CD4-positive, alpha-beta memory T cell (primary cell): ENCODE data around the gene AKAP13. TPM values are rescaled to one million over a fixed set of nuclear protein-coding genes. Genes with fewer than 3 reads are reported as not detected.

Source experiments
- CTCF ChIA-PET: fragments of 350-600 bp; sonication (Branson Sonifier 250); formaldehyde crosslinking; loops from one replicate; lab custom pipeline; 2021; ENCODE audit warnings: inconsistent platforms; ENCODE audit not compliant: partially characterized antibody; lab: Charles Lee
- POLR2A ChIA-PET: fragments of 350-600 bp; sonication (Branson Sonifier 250); formaldehyde crosslinking; loops from one replicate; lab custom pipeline; 2021; ENCODE audit not compliant: partially characterized antibody; lab: Charles Lee
- DNase-seq, 5 donors: peaks; one replicate each; pipeline versions ENCODE4 v3.0.0 to v3.0.0-alpha.2; 2020 to 2022; ENCODE audit warnings: mixed read lengths in 1 of 5
- H3K27ac ChIP-seq: one replicate; pipeline ENCODE4 v1.7.0; 2013; ENCODE audit warnings: low read depth, low read length
- H3K27me3 ChIP-seq: 2 replicates; pipeline ENCODE4 v1.7.0; 2013; ENCODE audit warnings: mild to moderate bottlenecking, low read length, moderate library complexity; ENCODE audit not compliant: insufficient read depth
- H3K36me3 ChIP-seq: 2 replicates; pipeline ENCODE4 v1.7.0; 2013; ENCODE audit warnings: mild to moderate bottlenecking, low read length, moderate library complexity; ENCODE audit not compliant: insufficient read depth
- H3K4me1 ChIP-seq: 2 replicates; pipeline ENCODE4 v1.7.0; 2013; ENCODE audit warnings: mild to moderate bottlenecking, low read length, moderate library complexity; ENCODE audit not compliant: insufficient read depth
- H3K4me3 ChIP-seq, 2 donors: one replicate each; pipeline ENCODE4 v1.7.0; 2013; ENCODE audit warnings: low read length in 2 of 2, mild to moderate bottlenecking in 1 of 2
- H3K9me3 ChIP-seq, 2 donors: one replicate each; pipeline ENCODE4 v1.7.0; 2013; ENCODE audit warnings: low read length in 2 of 2, control low read depth in 1 of 2; ENCODE audit not compliant: control insufficient read depth in 1 of 2
- H3K27ac Mint-ChIP-seq, 7 donors: one replicate each; pipeline ENCODE4 v1.8.0; 2020 to 2021; ENCODE audit warnings: mixed read lengths in 7 of 7, mild to moderate bottlenecking in 6 of 7, inconsistent platforms in 3 of 7, moderate library complexity in 3 of 7
- H3K27me3 Mint-ChIP-seq, 2 donors: one replicate each; pipeline ENCODE4 v1.8.0; 2020 to 2021; ENCODE audit warnings: mixed read lengths in 2 of 2
- H3K36me3 Mint-ChIP-seq, 2 donors: one replicate each; pipeline ENCODE4 v1.8.0; 2020 to 2021; ENCODE audit warnings: mixed read lengths in 2 of 2, inconsistent platforms in 1 of 2, mild to moderate bottlenecking in 1 of 2
- H3K4me1 Mint-ChIP-seq, 4 donors: one replicate each; pipeline ENCODE4 v1.8.0; 2020 to 2021; ENCODE audit warnings: mixed read lengths in 4 of 4, mild to moderate bottlenecking in 1 of 4
- H3K4me3 Mint-ChIP-seq, 8 donors: one replicate each; pipeline ENCODE4 v1.8.0; 2020 to 2021; ENCODE audit warnings: mixed read lengths in 8 of 8, mild to moderate bottlenecking in 7 of 8, moderate library complexity in 6 of 8, inconsistent platforms in 3 of 8
- H3K9me3 Mint-ChIP-seq, 8 donors: one replicate each; pipeline ENCODE4 v1.8.0; 2020 to 2021; ENCODE audit warnings: mixed read lengths in 8 of 8, mild to moderate bottlenecking in 5 of 8, inconsistent platforms in 3 of 8, moderate library complexity in 1 of 8
- intact Hi-C: fragments of 100-400 bp; cut with micrococcal nuclease; formaldehyde crosslinking; loops from one replicate; pipeline ENCODE4 v1.15.1; 2023
- polyA plus RNA-seq, 2 donors: library from polyadenylated mRNA; unstranded; fragments of 300-500 nt; fragmentation: Illumina TruSeq; gene quantifications; one replicate each; pipeline ENCODE4 v1.2.3, GENCODE V29; 2021
- total RNA-seq, 2 experiments: library from RNA; stranded (reverse); gene quantifications; one replicate each; pipeline ENCODE4 v1.2.3, GENCODE V29; 2021

AKAP13 gene
- total and polyA plus RNA-seq, 4 experiments from 2014 or later: 68.7 to 319 (median 247) TPM

DNA sequence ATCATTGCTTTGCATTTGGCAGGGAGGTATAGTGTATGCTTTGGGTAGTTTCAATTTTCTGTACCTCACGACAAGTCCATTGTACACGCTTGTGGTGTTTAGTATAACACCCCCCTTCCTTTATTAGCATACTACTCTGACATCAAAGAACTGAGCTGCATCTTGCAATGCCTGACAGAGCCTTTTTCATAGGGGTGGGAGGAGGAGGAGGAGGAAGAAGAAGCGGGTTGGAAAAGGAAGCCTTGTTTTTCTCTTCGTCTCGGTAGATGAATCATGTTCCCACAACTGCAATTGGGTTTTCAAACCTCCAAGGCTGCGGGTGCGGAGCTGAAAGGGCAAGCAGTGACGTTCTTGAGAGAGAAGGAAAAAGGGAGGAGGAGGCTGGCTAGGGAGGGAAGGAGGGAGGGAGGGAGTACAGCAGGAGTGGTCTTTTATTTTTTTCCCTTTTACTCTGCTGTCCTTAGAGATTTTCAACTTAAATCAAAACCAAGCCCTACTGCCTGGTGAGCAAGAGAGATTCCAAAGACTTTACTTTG lies 238.6 kb downstream of the AKAP13 start:
- Mint-ChIP-seq H3K36me3 (no peaks in the 10 kb centered on the region), H3K27ac (no peak overlapping the region), H3K27me3 (no peaks in the 10 kb centered on the region), H3K9me3 (no peaks in the 10 kb centered on the region), H3K4me1 (peaks cover 31 to 46% (median 36%) of the 10 kb centered on the region in 4 donors), H3K4me3 (no peak overlapping the region)
- DNase-seq: peak; percentile 45 to 76 (median 61)
- peak overlapping the region; percentile 17 to 36 for H3K4me3 ChIP-seq
- H3K36me3 ChIP-seq: no peaks in the 10 kb centered on the region
- ChIA-PET POLR2A (interaction anchor here (0.6 to 4.4 kb wide), 17 partner anchors 7 to 288 kb away, joined by 3 to 52 read pairs (median 4); partner anchors contain the start of gene AKAP13), CTCF (interaction anchor here (1.0 to 4.1 kb wide), 10 partner anchors 9 to 289 kb away, joined by 3 to 27 read pairs (median 8); no protein-coding TSS in a partner anchor)
- H3K27ac ChIP-seq: peak overlapping the region; percentile 57
- no peaks in the 10 kb centered on the region for H3K27me3 ChIP-seq
- intact Hi-C loops: loop anchor here (1.0 to 5.0 kb wide), 6 partner anchors 36 to 206 kb away; partner anchors contain the start of gene KLHL25
- no peaks in the 10 kb centered on the region for H3K9me3 ChIP-seq
- peaks cover 68% of the 10 kb centered on the region for H3K4me1 ChIP-seq

- peak overlapping the region in 1 of 2 donors; percentile 21 for H3K4me3 ChIP-seq
These were observed 239.7 kb downstream of the AKAP13 start for GRCh38 chr15:85619992-85620689.

DNA sequence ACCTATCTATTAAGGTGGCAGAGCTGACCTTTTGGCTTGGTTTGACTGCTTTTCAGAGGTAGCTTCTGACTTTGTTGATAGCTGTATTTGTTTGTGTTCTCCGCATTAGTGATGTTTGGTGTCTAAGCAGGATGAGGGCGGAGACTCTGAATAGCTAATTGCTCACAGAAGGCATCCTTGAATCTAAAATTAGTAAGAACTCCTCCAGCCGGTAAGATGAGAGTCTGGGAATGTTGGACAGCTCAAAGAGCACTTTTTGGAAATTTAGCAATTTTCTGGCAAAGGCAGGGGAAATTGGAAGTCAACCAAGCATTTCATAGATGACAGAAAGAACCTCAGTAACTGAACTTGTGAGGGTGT lies 240.3 kb downstream of the AKAP13 start:
- Histone ChIP-seq H3K4me1 (peaks cover 84% of the 10 kb centered on the region), H3K4me3 (peak overlapping the region in 1 of 2 donors; percentile 21), H3K27me3 (no peaks in the 10 kb centered on the region), H3K9me3 (no peaks in the 10 kb centered on the region), H3K27ac (peak overlapping the region; percentile 57), H3K36me3 (no peaks in the 10 kb centered on the region)
- intact Hi-C loops: no loop called here
- peak in 4 of 5 donors; percentile 22 to 48 (median 46) for DNase-seq
- no peak overlapping the region for H3K27ac Mint-ChIP-seq
- CTCF ChIA-PET: interaction anchor here (0.9 to 1.7 kb wide), 3 partner anchors 17 to 34 kb away, joined by 3 to 4 read pairs (median 3); no protein-coding TSS in a partner anchor
- no peaks in the 10 kb centered on the region for H3K9me3 Mint-ChIP-seq
- H3K27me3 Mint-ChIP-seq: no peaks in the 10 kb centered on the region
- no peaks in the 10 kb centered on the region for H3K36me3 Mint-ChIP-seq
- H3K4me3 Mint-ChIP-seq: no peak overlapping the region
- POLR2A ChIA-PET: interaction anchor here (0.8 to 6.5 kb wide), 11 partner anchors 9 to 290 kb away, joined by 3 to 60 read pairs (median 4); no protein-coding TSS in a partner anchor
- H3K4me1 Mint-ChIP-seq: peaks cover 39 to 52% (median 47%) of the 10 kb centered on the region in 4 donors

More at GRCh38 chr15:85619992-85620689, 239.7 kb downstream of the AKAP13 start:
- Mint-ChIP-seq H3K9me3 (no peaks in the 10 kb centered on the region), H3K27me3 (no peaks in the 10 kb centered on the region), H3K36me3 (no peaks in the 10 kb centered on the region), H3K4me1 (peaks cover 39 to 52% (median 46%) of the 10 kb centered on the region in 4 donors), H3K27ac (no peak overlapping the region), H3K4me3 (no peak overlapping the region)
- no peak for DNase-seq
- Histone ChIP-seq H3K27ac (peak overlapping the region; percentile 57), H3K27me3 (no peaks in the 10 kb centered on the region), H3K36me3 (no peaks in the 10 kb centered on the region), H3K4me1 (peaks cover 79% of the 10 kb centered on the region), H3K9me3 (no peaks in the 10 kb centered on the region)
- ChIA-PET CTCF (interaction anchor here (1.0 to 4.1 kb wide), 5 partner anchors 8 to 290 kb away, joined by 3 to 27 read pairs (median 9); no protein-coding TSS in a partner anchor), POLR2A (interaction anchor here (0.8 to 6.5 kb wide), 11 partner anchors 10 to 290 kb away, joined by 3 to 60 read pairs (median 4); no protein-coding TSS in a partner anchor)
- intact Hi-C loops: loop anchor here (1.0 to 5.0 kb wide), 6 partner anchors 37 to 207 kb away; partner anchors contain the start of gene KLHL25

GRCh38 chr15:85621094-85621493 lies 240.7 kb downstream of the AKAP13 start:
- H3K4me1 ChIP-seq: peaks cover 89% of the 10 kb centered on the region
- H3K27ac ChIP-seq: peak overlapping the region; percentile 57
- CTCF ChIA-PET: interaction anchor here (0.9 to 1.7 kb wide), 3 partner anchors 18 to 35 kb away, joined by 3 to 4 read pairs (median 3); no protein-coding TSS in a partner anchor
- DNase-seq: no peak
- POLR2A ChIA-PET: interaction anchor here (0.8 to 6.5 kb wide), 12 partner anchors 9 to 291 kb away, joined by 3 to 72 read pairs (median 4); no protein-coding TSS in a partner anchor
- Mint-ChIP-seq H3K4me3 (peak overlapping the region in 2 of 8 donors; percentile 18 to 41), H3K9me3 (no peaks in the 10 kb centered on the region), H3K4me1 (peaks cover 38 to 52% (median 47%) of the 10 kb centered on the region in 4 donors), H3K27ac (no peak overlapping the region), H3K27me3 (no peaks in the 10 kb centered on the region), H3K36me3 (peaks cover 0 to 2% of the 10 kb centered on the region in 2 donors)
- no peaks in the 10 kb centered on the region for H3K36me3 ChIP-seq
- H3K27me3 ChIP-seq: no peaks in the 10 kb centered on the region
- intact Hi-C loops: no loop called here
- no peaks in the 10 kb centered on the region for H3K9me3 ChIP-seq
- no peak overlapping the region for H3K4me3 ChIP-seq

- H3K27ac Mint-ChIP-seq: peak overlapping the region in 6 of 7 donors; percentile 36 to 91 (median 75)
- H3K27me3 Mint-ChIP-seq: no peaks in the 10 kb centered on the region
- peak overlapping the region in 7 of 8 donors; percentile 0 to 63 (median 37) for H3K4me3 Mint-ChIP-seq
- no peaks in the 10 kb centered on the region for H3K9me3 ChIP-seq
- peaks cover 6 to 7% of the 10 kb centered on the region in 2 donors for H3K36me3 Mint-ChIP-seq
- no peak overlapping the region for H3K27ac ChIP-seq
- POLR2A ChIA-PET: interaction anchor here (1.4 to 6.5 kb wide), 4 partner anchors 25 to 82 kb away, joined by 3 to 72 read pairs (median 58); no protein-coding TSS in a partner anchor
- intact Hi-C loops: no loop called here
- H3K4me1 ChIP-seq: peaks cover 97% of the 10 kb centered on the region
- H3K9me3 Mint-ChIP-seq: no peaks in the 10 kb centered on the region
- no peaks in the 10 kb centered on the region for H3K27me3 ChIP-seq
- no peak for DNase-seq
- CTCF ChIA-PET: interaction anchor here (1.5 kb wide), 1 partner anchor 23 kb away, joined by 3 read pairs; no protein-coding TSS in a partner anchor
- H3K4me1 Mint-ChIP-seq: peaks cover 44 to 56% (median 54%) of the 10 kb centered on the region in 4 donors
- H3K4me3 ChIP-seq: no peak overlapping the region
- no peaks in the 10 kb centered on the region for H3K36me3 ChIP-seq
These were observed 241.9 kb downstream of the AKAP13 start for GRCh38 chr15:85622221-85622831.

DNA sequence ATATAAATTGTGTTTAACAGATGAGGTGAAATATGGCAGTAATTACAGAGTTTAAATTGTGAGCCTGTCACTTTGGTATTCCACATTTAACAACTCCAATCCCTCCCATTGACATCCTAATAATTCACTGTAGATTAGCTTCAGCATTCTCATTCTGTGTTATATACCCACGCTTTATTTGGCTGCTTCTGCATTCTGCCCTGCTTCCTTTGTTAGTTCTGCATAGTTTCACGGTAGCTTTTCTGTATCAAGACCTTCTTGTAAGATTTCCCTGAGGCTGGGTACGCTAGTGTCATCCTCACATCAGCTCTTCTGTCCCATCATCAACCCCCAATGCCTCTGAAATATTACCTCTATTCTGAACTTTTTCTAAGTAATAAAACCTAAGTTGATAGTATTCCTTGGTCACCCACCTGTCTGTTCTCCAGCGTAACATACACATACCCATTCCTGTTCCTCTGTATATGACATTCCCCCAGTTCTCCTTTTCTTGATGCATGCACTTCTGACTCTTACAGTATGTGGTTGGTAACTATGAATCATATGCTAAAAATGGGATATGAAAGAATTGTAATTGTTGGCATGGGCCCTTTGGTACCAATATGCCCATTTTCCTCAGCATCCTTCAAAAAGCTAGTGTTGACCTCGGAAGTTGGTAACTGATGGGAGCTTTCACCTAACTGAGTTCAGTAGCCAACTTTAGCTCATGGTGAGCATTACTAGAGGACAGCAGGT lies 243.1 kb downstream of the AKAP13 start:
- Histone ChIP-seq H3K27ac (no peak overlapping the region), H3K36me3 (no peaks in the 10 kb centered on the region), H3K27me3 (no peaks in the 10 kb centered on the region), H3K9me3 (no peaks in the 10 kb centered on the region), H3K4me3 (no peak overlapping the region), H3K4me1 (peaks cover 88% of the 10 kb centered on the region)
- no peaks in the 10 kb centered on the region for H3K9me3 Mint-ChIP-seq
- intact Hi-C loops: no loop called here
- H3K4me3 Mint-ChIP-seq: peak overlapping the region in 4 of 8 donors; percentile 16 to 80 (median 48)
- POLR2A ChIA-PET: interaction anchor here (1.3 to 6.5 kb wide), 7 partner anchors 14 to 80 kb away, joined by 4 to 72 read pairs (median 45); no protein-coding TSS in a partner anchor
- peak overlapping the region in 6 of 7 donors; percentile 57 to 95 (median 76) for H3K27ac Mint-ChIP-seq
- H3K36me3 Mint-ChIP-seq: peaks cover 7 to 15% of the 10 kb centered on the region in 2 donors
- CTCF ChIA-PET: interaction anchor here (0.9 to 3.6 kb wide), 7 partner anchors 7 to 96 kb away, joined by 3 to 21 read pairs (median 3); no protein-coding TSS in a partner anchor
- peaks cover 49 to 67% (median 63%) of the 10 kb centered on the region in 4 donors for H3K4me1 Mint-ChIP-seq
- no peak for DNase-seq
- no peaks in the 10 kb centered on the region for H3K27me3 Mint-ChIP-seq
